ENCODE measurements around the gene ALG1L2.
"Not testable (repeated sequence)": the region's sequence is repeated elsewhere in the genome, so short reads cannot be mapped to it uniquely, and the experiment has no call there.

Gene ALG1L2

DNA sequence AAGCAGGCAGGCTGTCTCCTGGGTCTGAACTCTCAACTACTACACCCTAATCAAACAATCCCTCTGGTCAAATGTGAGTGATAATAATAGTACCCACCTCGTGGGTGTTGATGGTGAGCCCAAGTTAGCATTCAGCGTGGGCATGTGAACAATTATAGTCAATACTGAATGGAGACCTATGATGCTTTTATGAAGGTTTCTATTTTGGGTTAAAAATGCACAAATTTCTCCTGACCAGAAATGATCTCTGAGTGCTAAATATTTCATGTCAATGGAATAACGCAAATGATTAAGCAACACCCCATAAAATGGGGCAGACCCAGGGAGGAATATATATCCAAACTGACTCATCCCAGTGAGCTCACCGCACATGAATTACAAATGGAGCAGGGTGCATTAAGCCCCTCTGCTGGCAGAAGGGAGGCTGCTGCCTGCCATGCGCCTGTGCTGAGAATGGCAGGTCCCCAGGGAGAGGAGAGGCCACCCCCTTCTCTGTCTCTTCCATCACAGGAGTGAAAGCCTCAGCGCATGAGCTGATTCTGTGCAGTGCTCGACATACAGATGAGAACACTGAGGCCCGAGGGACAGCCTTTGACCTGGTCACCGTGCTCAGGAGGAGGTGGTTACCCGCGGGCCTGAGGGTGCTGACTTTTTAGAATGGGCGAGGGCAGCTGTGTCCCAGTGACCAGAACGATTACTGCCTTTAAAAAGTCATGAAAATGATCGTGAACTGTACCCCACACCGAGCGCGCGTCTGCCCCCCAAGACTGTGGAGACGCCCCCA is 28.9 kb downstream of the ALG1L2 start:
- peak; percentile 79 for DNase-seq

DNA sequence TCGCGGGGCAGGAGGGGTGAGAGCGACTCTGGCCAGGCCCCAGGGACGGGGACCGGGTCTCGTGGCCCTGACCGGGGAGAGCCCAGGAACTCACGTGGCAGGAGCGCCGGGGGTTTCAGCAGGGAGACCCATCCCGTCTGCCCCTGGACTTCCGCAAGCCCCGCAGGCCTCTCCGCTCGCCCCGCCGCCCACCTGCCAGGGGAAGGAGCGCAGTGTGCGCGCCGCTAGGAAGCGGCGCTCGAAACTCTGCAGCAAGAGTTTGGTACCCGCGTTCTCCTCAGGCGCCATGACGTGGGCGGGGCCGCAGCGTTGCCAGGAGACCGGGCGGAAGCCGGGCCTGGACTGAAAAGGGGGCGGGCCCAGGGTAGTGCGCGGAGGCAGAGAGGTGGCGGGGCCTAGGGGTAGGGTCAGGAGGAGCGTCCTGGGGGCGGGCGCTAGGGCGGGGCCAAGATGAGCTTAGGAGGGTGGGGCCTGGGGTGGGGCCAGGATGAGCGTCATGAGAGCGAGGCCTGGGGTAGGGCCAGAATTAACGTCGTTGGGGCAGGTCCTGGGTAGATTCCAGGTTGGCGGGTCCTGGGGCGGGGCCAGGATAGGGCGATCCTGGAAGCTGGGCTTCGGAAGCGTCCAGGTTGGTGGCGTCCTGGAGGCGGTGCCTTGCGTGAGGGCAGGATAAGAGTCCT is 29.7 kb downstream of the ALG1L2 start:
- TF ChIP-seq, protein P1, sequence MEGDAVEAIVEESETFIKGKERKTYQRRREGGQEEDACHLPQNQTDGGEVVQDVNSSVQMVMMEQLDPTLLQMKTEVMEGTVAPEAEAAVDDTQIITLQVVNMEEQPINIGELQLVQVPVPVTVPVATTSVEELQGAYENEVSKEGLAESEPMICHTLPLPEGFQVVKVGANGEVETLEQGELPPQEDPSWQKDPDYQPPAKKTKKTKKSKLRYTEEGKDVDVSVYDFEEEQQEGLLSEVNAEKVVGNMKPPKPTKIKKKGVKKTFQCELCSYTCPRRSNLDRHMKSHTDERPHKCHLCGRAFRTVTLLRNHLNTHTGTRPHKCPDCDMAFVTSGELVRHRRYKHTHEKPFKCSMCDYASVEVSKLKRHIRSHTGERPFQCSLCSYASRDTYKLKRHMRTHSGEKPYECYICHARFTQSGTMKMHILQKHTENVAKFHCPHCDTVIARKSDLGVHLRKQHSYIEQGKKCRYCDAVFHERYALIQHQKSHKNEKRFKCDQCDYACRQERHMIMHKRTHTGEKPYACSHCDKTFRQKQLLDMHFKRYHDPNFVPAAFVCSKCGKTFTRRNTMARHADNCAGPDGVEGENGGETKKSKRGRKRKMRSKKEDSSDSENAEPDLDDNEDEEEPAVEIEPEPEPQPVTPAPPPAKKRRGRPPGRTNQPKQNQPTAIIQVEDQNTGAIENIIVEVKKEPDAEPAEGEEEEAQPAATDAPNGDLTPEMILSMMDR (IDR thresholded peaks at IDR 0.05; ENCODE audit: low read depth, low read length): no peak
- Histone ChIP-seq H3K9me3 (no peaks in the 10 kb centered on the region), H3K27me3 (no peaks in the 10 kb centered on the region), H3K4me1 (no peaks in the 10 kb centered on the region; the same call in none of the 2 replicates), H3K36me3 (no peaks in the 10 kb centered on the region), H3K4me3 (ENCODE audit: low read depth, low read length) (peak overlapping the region; percentile 85)
- peak; percentile 100 for DNase-seq

More for the DNA sequence above, 28.9 kb downstream of the ALG1L2 start:
- peak overlapping the region; percentile 85 for H3K4me3 ChIP-seq (ENCODE audit: low read depth, low read length)
- not testable (repeated sequence) for H3K9me3 ChIP-seq, H3K27me3 ChIP-seq, H3K4me1 ChIP-seq, H3K36me3 ChIP-seq

GRCh38 chr3:130111865-130112747 is 30.5 kb downstream of the ALG1L2 start:
- not testable (repeated sequence) for H3K36me3 ChIP-seq, H3K27me3 ChIP-seq, H3K4me1 ChIP-seq, H3K9me3 ChIP-seq
- DNase-seq: peak; percentile 100
- H3K4me3 ChIP-seq (ENCODE audit: low read depth, low read length): peak overlapping the region; percentile 45

DNA sequence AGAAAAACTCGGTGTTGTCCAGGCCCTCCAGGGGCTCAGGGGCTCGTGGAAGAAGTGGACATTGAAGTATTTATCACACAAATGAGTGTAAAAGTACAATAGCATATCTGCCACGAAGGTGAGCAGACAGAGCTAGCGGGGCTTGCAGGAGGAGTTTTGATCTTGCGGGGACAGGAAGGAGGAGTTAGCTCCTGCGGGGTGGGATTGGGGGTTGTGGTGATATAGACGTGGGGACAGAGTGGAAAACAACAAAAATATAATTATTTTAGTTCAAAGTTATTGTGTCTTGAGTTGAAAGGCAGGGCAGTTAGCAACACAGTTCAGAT is 31.1 kb downstream of the ALG1L2 start:
- H3K27me3 ChIP-seq, DNase-seq, H3K36me3 ChIP-seq, H3K4me1 ChIP-seq, H3K9me3 ChIP-seq: not testable (repeated sequence)
- peak overlapping the region; percentile 45 for H3K4me3 ChIP-seq (ENCODE audit: low read depth, low read length)

DNA sequence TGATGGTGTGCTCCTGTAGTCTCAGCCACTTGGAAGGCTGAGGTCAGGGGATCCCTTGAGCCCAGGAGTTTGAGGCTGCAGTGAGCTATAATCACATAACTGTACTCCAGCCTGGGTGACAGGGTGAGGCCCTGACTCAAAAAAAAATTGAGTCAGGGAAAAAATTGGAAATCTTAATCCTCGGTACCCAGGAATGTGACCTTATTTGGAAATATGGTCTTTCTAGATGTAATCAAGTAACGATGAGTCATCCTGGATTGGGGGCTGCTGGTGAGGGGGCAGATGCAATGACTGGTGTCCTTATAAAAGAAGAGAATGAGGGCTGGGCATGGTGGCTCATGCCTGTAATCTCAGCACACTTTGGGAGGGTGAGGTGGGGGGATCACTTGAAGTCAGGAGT is 33.8 kb downstream of the ALG1L2 start:
- not testable (repeated sequence) for H3K36me3 ChIP-seq, H3K9me3 ChIP-seq, DNase-seq

GRCh38 chr3:130117933-130118332 is 36.3 kb downstream of the ALG1L2 start:
- Histone ChIP-seq H3K4me3 (ENCODE audit: low read depth, low read length) (no peak overlapping the region), H3K4me1 (peaks cover 7% of the 10 kb centered on the region), H3K36me3 (no peaks in the 10 kb centered on the region), H3K9me3 (no peaks in the 10 kb centered on the region), H3K27me3 (no peaks in the 10 kb centered on the region)
- DNase-seq: no peak
- TF ChIP-seq, protein P1 (IDR thresholded peaks at IDR 0.05; ENCODE audit: low read depth, low read length): no peak

More for the DNA sequence above, 33.8 kb downstream of the ALG1L2 start:
- not testable (repeated sequence) for H3K4me3 ChIP-seq (ENCODE audit: low read depth, low read length); H3K27me3 ChIP-seq; H3K4me1 ChIP-seq

- DNase-seq: peak; percentile 87
- peak overlapping the region; percentile 48 for H3K4me3 ChIP-seq (ENCODE audit: low read depth, low read length)
- not testable (repeated sequence) for H3K36me3 ChIP-seq
Measured at GRCh38 chr3:130119824-130120223, 38.2 kb downstream of the ALG1L2 start.

DNA sequence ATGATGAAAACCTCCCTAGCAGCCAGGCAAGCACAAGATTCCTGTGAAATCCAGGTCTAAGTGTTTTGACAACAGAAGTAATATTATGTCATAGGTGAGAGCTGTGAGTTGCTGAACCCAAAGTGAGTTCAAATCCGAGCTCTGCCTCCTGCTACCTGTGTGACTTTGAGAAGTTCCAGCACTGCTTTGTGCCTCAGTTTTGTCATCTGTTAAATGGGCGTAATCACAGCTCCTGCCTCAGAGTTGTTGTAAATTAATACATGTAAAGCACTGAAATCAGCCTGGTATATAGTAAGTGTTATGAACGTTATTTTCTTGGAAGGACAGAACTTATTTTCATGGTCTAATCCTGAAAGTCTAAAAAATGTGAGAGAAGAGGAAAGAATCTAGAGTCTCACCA is 38.7 kb downstream of the ALG1L2 start:
- not testable (repeated sequence) for H3K27me3 ChIP-seq; H3K9me3 ChIP-seq; H3K4me1 ChIP-seq; H3K36me3 ChIP-seq; H3K4me3 ChIP-seq (ENCODE audit: low read depth, low read length); DNase-seq

More at GRCh38 chr3:130119824-130120223, 38.2 kb downstream of the ALG1L2 start:
- not testable (repeated sequence) for H3K9me3 ChIP-seq, H3K4me1 ChIP-seq, H3K27me3 ChIP-seq

GRCh38 chr3:130122891-130123775 is 41.5 kb downstream of the ALG1L2 start:
- H3K9me3 ChIP-seq; DNase-seq; H3K4me1 ChIP-seq; H3K4me3 ChIP-seq (ENCODE audit: low read depth, low read length); H3K27me3 ChIP-seq; H3K36me3 ChIP-seq: not testable (repeated sequence)

DNA sequence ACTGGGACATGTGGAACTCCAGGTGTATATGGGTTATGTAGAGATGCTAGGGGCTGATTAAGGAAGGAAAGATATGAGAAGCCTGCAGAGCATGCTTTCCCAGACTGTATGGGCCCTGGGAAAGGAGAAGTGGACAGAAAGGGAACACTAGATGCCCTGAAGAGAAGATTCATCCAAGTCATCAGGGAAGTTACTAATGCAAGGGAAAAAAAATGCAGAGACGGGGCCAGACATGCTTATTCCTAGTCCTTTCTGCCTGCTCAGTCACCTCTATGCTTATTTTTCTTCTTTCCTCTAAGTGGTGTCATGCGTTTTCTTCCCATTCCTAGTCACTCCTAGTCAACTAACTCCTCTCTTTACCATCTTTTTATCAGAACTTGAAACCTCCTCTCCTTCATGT is 43.8 kb downstream of the ALG1L2 start:
- H3K9me3 ChIP-seq; H3K4me3 ChIP-seq (ENCODE audit: low read depth, low read length); H3K27me3 ChIP-seq; H3K36me3 ChIP-seq; DNase-seq; H3K4me1 ChIP-seq: not testable (repeated sequence)
